ENCODE data around the gene NAA80. TPM values are rescaled to one million over a fixed set of nuclear protein-coding genes. Genes with fewer than 3 reads are reported as not detected.
A peak's percentile ranks its signal among the peaks of the same experiment; 100 is the strongest.

The NAA80 gene
- total RNA-seq, 1 donor, result 8.4 TPM

- no peak overlapping the region for H3K4me3 ChIP-seq (ENCODE audit: low read depth, low read length)
- TF ChIP-seq CTCF (IDR thresholded peaks at IDR 0.05; ENCODE audit: insufficient read depth, low read length), result no peak
- DNase-seq (ENCODE audit: low read depth), result no peak
These were observed 37.7 kb downstream of the NAA80 start for GRCh38 chr3:50261505-50261904.

- no peak for DNase-seq (ENCODE audit: low read depth)
- peak overlapping the region; percentile 64 for H3K4me3 ChIP-seq (ENCODE audit: low read depth, low read length)
- no peak for TF ChIP-seq CTCF (IDR thresholded peaks at IDR 0.05; ENCODE audit: insufficient read depth, low read length)
These were observed 38.2 kb downstream of the NAA80 start for GRCh38 chr3:50260942-50261441.

GRCh38 chr3:50260027-50260941 is 38.9 kb downstream of the NAA80 start:
- DNase-seq (ENCODE audit: low read depth), result peak; percentile 85
- H3K4me3 ChIP-seq (ENCODE audit: low read depth, low read length), result peak overlapping the region; percentile 64
- TF ChIP-seq CTCF (IDR thresholded peaks at IDR 0.05; ENCODE audit: insufficient read depth, low read length), result peak; percentile 74

- TF ChIP-seq CTCF (IDR thresholded peaks at IDR 0.05; ENCODE audit: insufficient read depth, low read length), result no peak
- peak overlapping the region; percentile 22 for H3K4me3 ChIP-seq (ENCODE audit: low read depth, low read length)
- DNase-seq (ENCODE audit: low read depth), result no peak
These were observed 39.7 kb downstream of the NAA80 start for GRCh38 chr3:50259432-50260026.

- no peak for TF ChIP-seq CTCF (IDR thresholded peaks at IDR 0.05; ENCODE audit: insufficient read depth, low read length)
- no peak overlapping the region for H3K4me3 ChIP-seq (ENCODE audit: low read depth, low read length)
- no peak for DNase-seq (ENCODE audit: low read depth)
These were observed 40.2 kb downstream of the NAA80 start for GRCh38 chr3:50258979-50259378.

GRCh38 chr3:50258029-50258680 is 41.0 kb downstream of the NAA80 start:
- DNase-seq (ENCODE audit: low read depth), result no peak
- no peak overlapping the region for H3K4me3 ChIP-seq (ENCODE audit: low read depth, low read length)
- no peak for TF ChIP-seq CTCF (IDR thresholded peaks at IDR 0.05; ENCODE audit: insufficient read depth, low read length)
